WTC11 (cell line): ENCODE measurements around the gene SORD. TPM values are rescaled to one million over a fixed set of nuclear protein-coding genes. Genes with fewer than 3 reads are reported as not detected.
"Not testable (repeated sequence)": the region's sequence is repeated elsewhere in the genome, so short reads cannot be mapped to it uniquely, and the experiment has no call there.

ENCODE experiments used
- ATAC-seq: fragments of 200-7000 bp; cut with Tn5 transposase; 2 replicates; pipeline ENCODE4 v1.10.0; 2021; ENCODE audit warnings: mild to moderate bottlenecking, moderate library complexity
- CTCF ChIA-PET: fragments of 300-600 bp; sonication (Branson Sonifier 250); formaldehyde crosslinking; loops from one replicate; lab custom pipeline; 2021; ENCODE audit warnings: antibody characterized with exemption; lab: Charles Lee
- POLR2A ChIA-PET: fragments of 350-600 bp; sonication (Branson Sonifier 250); formaldehyde crosslinking; loops from one replicate; lab custom pipeline; 2021; ENCODE audit warnings: antibody characterized with exemption; lab: Charles Lee
- DNase-seq: peaks from one replicate; pipeline ENCODE4 v3.0.0; 2021; ENCODE audit warnings: low spot score
- H3K27ac Mint-ChIP-seq: 2 replicates; pipeline ENCODE4 v1.8.0; 2021; ENCODE audit warnings: mixed read lengths
- H3K27me3 Mint-ChIP-seq: 2 replicates; pipeline ENCODE4 v1.8.0; 2021; ENCODE audit warnings: low read depth, mild to moderate bottlenecking, moderate library complexity, mixed read lengths
- H3K36me3 Mint-ChIP-seq: 2 replicates; pipeline ENCODE4 v1.8.0; 2021; ENCODE audit warnings: mixed read lengths
- H3K4me1 Mint-ChIP-seq: 2 replicates; pipeline ENCODE4 v1.8.0; 2022; ENCODE audit warnings: mixed read lengths
- H3K4me3 Mint-ChIP-seq: 2 replicates; pipeline ENCODE4 v1.8.0; 2021; ENCODE audit warnings: mild to moderate bottlenecking, moderate library complexity, mixed read lengths
- H3K9me3 Mint-ChIP-seq: 2 replicates; pipeline ENCODE4 v1.8.0; 2021; ENCODE audit warnings: mixed read lengths
- AR ChIP-seq: fragments of 250-450 bp; sonication (Bioruptor Pico); IDR thresholded peaks from 2 replicates; pipeline ENCODE4 v1.9.0; 2021; ENCODE audit warnings: mild to moderate bottlenecking
- CBFB ChIP-seq: sonication (generic); formaldehyde crosslinking; IDR thresholded peaks from 2 replicates; pipeline ENCODE4 v1.8.1; 2022; ENCODE audit warnings: mild to moderate bottlenecking, low read depth, missing genetic modification reagents
- CREB1 ChIP-seq: sonication (generic); formaldehyde crosslinking; IDR thresholded peaks from 2 replicates; pipeline ENCODE4 v1.8.0; 2023; ENCODE audit warnings: mild to moderate bottlenecking, missing genetic modification reagents
- E2F1 ChIP-seq: sonication (generic); formaldehyde crosslinking; IDR thresholded peaks from 2 replicates; pipeline ENCODE4 v1.8.0; 2022; ENCODE audit warnings: mild to moderate bottlenecking, missing genetic modification reagents
- FOXK1 ChIP-seq: sonication (generic); formaldehyde crosslinking; IDR thresholded peaks from 2 replicates; pipeline ENCODE4 v1.8.0; 2022; ENCODE audit warnings: mild to moderate bottlenecking, moderate library complexity, missing genetic modification reagents
- GABPB1 ChIP-seq: sonication (generic); formaldehyde crosslinking; IDR thresholded peaks from 2 replicates; pipeline ENCODE4 v1.8.1; 2023; ENCODE audit warnings: mild to moderate bottlenecking, missing genetic modification reagents
- JUN ChIP-seq: sonication (generic); formaldehyde crosslinking; IDR thresholded peaks from 2 replicates; pipeline ENCODE4 v1.8.0; 2023; ENCODE audit warnings: mild to moderate bottlenecking, missing genetic modification reagents
- KAT7 ChIP-seq: sonication (generic); formaldehyde crosslinking; IDR thresholded peaks from 2 replicates; pipeline ENCODE4 v1.8.1; 2023; ENCODE audit warnings: missing genetic modification reagents, mild to moderate bottlenecking, borderline replicate concordance
- RELA ChIP-seq: sonication (generic); formaldehyde crosslinking; IDR thresholded peaks from 2 replicates; pipeline ENCODE4 v1.8.1; 2022; ENCODE audit warnings: missing genetic modification reagents, mild to moderate bottlenecking, borderline replicate concordance
- ZNF138 ChIP-seq: sonication (generic); formaldehyde crosslinking; conservative IDR thresholded peaks from 2 replicates; pipeline ENCODE4 v1.8.1; 2022; ENCODE audit warnings: mild to moderate bottlenecking, moderate library complexity, missing genetic modification reagents
- total RNA-seq: library from RNA; stranded (reverse); gene quantifications from 3 replicates; pipeline ENCODE4 v1.2.3, GENCODE V29; 2021
- TF ChIP-seq, protein P1 (sequence below): fragments of 250-450 bp; sonication (Bioruptor Pico); IDR thresholded peaks from 2 replicates; pipeline ENCODE4 v1.9.0; 2021; ENCODE audit warnings: moderate library complexity, mild to moderate bottlenecking, inconsistent platforms, borderline replicate concordance
- TF ChIP-seq, protein P2 (sequence below): fragments of 250-450 bp; sonication (Bioruptor Pico); conservative IDR thresholded peaks from 2 replicates; pipeline ENCODE4 v1.9.0; 2021; ENCODE audit warnings: mild to moderate bottlenecking
- TF ChIP-seq, protein P3 (sequence below): fragments of 250-450 bp; sonication (Bioruptor Pico); IDR thresholded peaks from 2 replicates; pipeline ENCODE4 v1.9.0; 2021; ENCODE audit warnings: mild to moderate bottlenecking

The SORD gene
- total RNA-seq, 1 experiment from 2014 or later, result 46.2 TPM

DNA sequence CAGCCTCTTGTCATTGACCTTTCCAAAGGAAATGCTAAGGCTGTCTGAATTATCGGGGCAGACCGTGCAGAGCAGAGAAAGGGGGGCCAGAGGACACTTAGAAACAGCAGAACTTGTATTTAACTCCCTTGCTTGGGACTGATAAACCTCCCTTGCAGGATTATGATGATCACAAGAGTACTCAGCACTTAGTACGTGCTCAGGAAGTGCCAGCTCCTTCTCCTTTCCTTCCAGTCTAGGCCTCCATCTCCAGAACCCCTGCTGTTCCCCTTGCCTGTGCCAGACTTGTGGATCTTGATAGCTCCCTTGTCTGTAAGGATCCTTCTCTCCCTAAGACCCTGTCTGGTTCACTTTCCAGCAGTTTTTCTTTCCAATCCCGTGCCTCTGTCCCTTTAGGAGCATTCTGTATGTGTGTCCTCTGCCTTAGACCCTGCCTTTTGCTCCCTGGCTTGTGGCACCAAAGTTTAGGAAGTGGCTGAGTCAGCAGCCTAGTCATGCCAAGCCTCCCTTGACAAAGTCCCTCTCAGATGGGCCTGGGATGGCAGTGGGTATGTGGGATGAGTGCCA is 747 bp downstream of the SORD start:
- Mint-ChIP-seq H3K4me1 (peaks cover 23% of the 10 kb centered on the region), H3K27me3 (peaks cover 27% of the 10 kb centered on the region)
- POLR2A ChIA-PET, result interaction anchor here (0.6 kb wide), 1 partner anchor 95 kb away, joined by 3 read pairs; no protein-coding TSS in a partner anchor

DNA sequence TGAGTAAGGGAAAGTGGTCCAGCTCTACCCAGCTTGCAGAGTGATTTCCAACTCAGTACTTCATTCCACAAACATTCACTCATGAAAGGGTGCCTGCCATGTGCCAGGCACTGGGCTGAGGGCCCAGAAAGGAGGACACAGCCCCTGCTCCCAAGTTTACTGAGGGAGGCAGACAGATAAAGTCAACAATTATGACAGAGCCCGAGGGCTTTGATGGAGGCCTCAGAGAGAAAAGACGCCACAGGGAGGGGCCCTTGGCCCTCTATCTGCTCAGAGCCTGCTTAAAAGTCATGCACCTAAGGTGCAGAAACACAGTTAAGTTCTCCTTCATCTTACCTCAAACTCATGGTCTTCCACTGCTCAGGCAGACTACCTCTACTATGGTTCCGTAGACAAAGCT is 1.7 kb downstream of the SORD start:
- Mint-ChIP-seq H3K9me3 (peaks cover 16% of the 10 kb centered on the region), H3K36me3 (peaks cover 22% of the 10 kb centered on the region), H3K27ac (0 out of 2 replicates have a peak overlapping the region, but pooled peaks have one; percentile 6), H3K4me1 (peaks cover 23% of the 10 kb centered on the region), H3K27me3 (peaks cover 19% of the 10 kb centered on the region), H3K4me3 (peak overlapping the region; percentile 17)
- POLR2A ChIA-PET, DNase-seq, ATAC-seq: not testable (repeated sequence)
- CTCF ChIA-PET, result interaction anchor here (0.6 to 2.4 kb wide), 2 partner anchors 93 to 316 kb away, joined by 4 to 10 read pairs; no protein-coding TSS in a partner anchor

More for the DNA sequence above, 747 bp downstream of the SORD start:
- Mint-ChIP-seq H3K36me3 (peaks cover 13% of the 10 kb centered on the region), H3K9me3 (peaks cover 16% of the 10 kb centered on the region), H3K4me3 (peak overlapping the region; percentile 80), H3K27ac (peak overlapping the region; percentile 32; the same call in 1 of the 2 replicates)
- CTCF ChIA-PET, result interaction anchor here (1.3 to 2.4 kb wide), 2 partner anchors 13 to 94 kb away, joined by 4 to 10 read pairs; no protein-coding TSS in a partner anchor
- ATAC-seq (no peak), DNase-seq (no peak)
- TF ChIP-seq CREB1 (CRISPR knock-in tag), result 0 out of 2 replicates have a peak, but pooled peaks have one; percentile 51
- no peak for TF ChIP-seq RELA (CRISPR knock-in tag)

- DNase-seq, POLR2A ChIA-PET, H3K4me3 Mint-ChIP-seq, ATAC-seq: not testable (repeated sequence)
- peak overlapping the region; percentile 8; the same call in 1 of the 2 replicates for H3K27ac Mint-ChIP-seq
- H3K36me3 Mint-ChIP-seq, result peaks cover 32% of the 10 kb centered on the region
- peaks cover 12% of the 10 kb centered on the region; the same call in 1 of the 2 replicates for H3K27me3 Mint-ChIP-seq
- H3K4me1 Mint-ChIP-seq, result peaks cover 23% of the 10 kb centered on the region
- H3K9me3 Mint-ChIP-seq, result peaks cover 15% of the 10 kb centered on the region
- CTCF ChIA-PET, result interaction anchor here (0.6 to 0.7 kb wide), 2 partner anchors 289 to 315 kb away, joined by 3 to 4 read pairs; no protein-coding TSS in a partner anchor
These were observed 2.6 kb downstream of the SORD start for GRCh38 chr15:45025627-45026026.

- TF ChIP-seq JUN (CRISPR knock-in tag), result no peak
- TF ChIP-seq AR, result no peak
- TF ChIP-seq KAT7 (CRISPR knock-in tag), result no peak
- TF ChIP-seq E2F1 (CRISPR knock-in tag), result no peak
- no peak for TF ChIP-seq CBFB (CRISPR knock-in tag)
- no peak for TF ChIP-seq ZNF138 (CRISPR knock-in tag)
- TF ChIP-seq, protein P1, sequence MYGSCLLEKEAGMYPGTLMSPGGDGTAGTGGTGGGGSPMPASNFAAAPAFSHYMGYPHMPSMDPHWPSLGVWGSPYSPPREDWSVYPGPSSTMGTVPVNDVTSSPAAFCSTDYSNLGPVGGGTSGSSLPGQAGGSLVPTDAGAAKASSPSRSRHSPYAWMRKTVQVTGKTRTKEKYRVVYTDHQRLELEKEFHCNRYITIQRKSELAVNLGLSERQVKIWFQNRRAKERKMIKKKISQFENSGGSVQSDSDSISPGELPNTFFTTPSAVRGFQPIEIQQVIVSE, result no peak
- TF ChIP-seq FOXK1, result no peak
- no peak for TF ChIP-seq GABPB1 (CRISPR knock-in tag)
- TF ChIP-seq CREB1 (CRISPR knock-in tag), result no peak
- TF ChIP-seq, protein P2, sequence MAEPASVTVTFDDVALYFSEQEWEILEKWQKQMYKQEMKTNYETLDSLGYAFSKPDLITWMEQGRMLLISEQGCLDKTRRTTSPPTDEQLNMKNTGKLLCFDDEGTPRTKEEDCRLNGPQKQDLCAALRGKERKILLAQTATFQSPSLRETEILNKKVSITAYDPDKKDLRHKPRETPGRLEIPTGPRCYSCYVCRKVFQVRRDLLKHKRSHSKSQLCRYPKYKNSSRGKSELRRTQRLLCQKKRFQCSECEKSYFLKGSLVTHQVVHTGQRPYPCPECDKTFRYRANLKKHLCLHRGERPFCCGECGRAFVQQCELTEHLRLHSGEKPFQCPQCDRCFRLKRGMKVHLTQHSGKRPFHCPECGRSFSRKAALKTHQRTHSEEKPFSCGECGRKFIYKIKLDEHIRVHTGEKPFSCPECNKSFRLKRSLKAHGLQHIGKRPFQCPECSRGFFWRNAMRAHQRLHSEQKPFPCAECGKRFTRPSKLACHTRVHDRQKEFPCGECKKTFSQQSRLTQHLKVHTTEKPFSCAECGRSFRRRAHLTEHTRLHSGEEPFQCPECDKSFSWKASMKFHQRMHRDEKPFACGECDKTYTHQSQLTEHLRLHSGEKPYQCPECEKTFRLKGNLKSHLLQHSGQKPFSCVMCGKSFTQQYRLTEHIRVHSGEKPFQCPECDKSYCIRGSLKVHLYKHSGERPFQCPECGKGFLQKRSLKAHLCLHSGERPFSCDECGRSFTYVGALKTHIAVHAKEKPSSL (CRISPR knock-in tag), result no peak
- TF ChIP-seq, protein P3, sequence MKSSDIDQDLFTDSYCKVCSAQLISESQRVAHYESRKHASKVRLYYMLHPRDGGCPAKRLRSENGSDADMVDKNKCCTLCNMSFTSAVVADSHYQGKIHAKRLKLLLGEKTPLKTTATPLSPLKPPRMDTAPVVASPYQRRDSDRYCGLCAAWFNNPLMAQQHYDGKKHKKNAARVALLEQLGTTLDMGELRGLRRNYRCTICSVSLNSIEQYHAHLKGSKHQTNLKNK, result no peak
- no peak for DNase-seq
- H3K9me3 Mint-ChIP-seq, result peaks cover 15% of the 10 kb centered on the region
- peaks cover 39% of the 10 kb centered on the region for H3K36me3 Mint-ChIP-seq
- 0 out of 2 replicates have a peak, but pooled peaks cover 3% of the 10 kb centered on the region for H3K27me3 Mint-ChIP-seq
- ATAC-seq, result no peak
- H3K4me3 Mint-ChIP-seq, result no peak overlapping the region
- H3K27ac Mint-ChIP-seq, result no peak overlapping the region
- peaks cover 23% of the 10 kb centered on the region for H3K4me1 Mint-ChIP-seq
- POLR2A ChIA-PET, result no interaction called here
- CTCF ChIA-PET, result no interaction called here
These were observed 3.7 kb downstream of the SORD start for GRCh38 chr15:45026651-45027190.
